BLaER1 treated with 17β-estradiol and CSF1 and Interleukin-3, amounts not matched to agents 10 nM and 100 nM (cell line): ENCODE data around the gene OPCML.

Experiments
- H3K27ac ChIP-seq, 11 experiments: shearing (Covaris generic); formaldehyde crosslinking; 2 replicates each; pipeline ENCODE4 v1.8.1; 2022
- H3K27me3 ChIP-seq, 11 experiments: shearing (Covaris generic); formaldehyde crosslinking; 2 replicates each; pipeline ENCODE4 v1.8.1; 2022
- H3K36me3 ChIP-seq, 11 experiments: shearing (Covaris generic); formaldehyde crosslinking; 2 replicates each; pipeline ENCODE4 v1.8.1; 2022
- H3K4me1 ChIP-seq, 10 experiments: shearing (Covaris generic); formaldehyde crosslinking; 2 replicates each; pipeline ENCODE4 v1.8.1; 2022
- H3K4me2 ChIP-seq, 11 experiments: shearing (Covaris generic); formaldehyde crosslinking; 2 replicates each; pipeline ENCODE4 v1.8.1; 2022
- H3K4me3 ChIP-seq, 10 experiments: shearing (Covaris generic); formaldehyde crosslinking; 2 replicates each; pipeline ENCODE4 v1.8.1; 2022
- H3K9ac ChIP-seq, 11 experiments: shearing (Covaris generic); formaldehyde crosslinking; 2 replicates each; pipeline ENCODE4 v1.8.1; 2022
- H3K9me3 ChIP-seq, 11 experiments: shearing (Covaris generic); formaldehyde crosslinking; replicated peaks in 1 of 11; 2 replicates each; pipeline ENCODE4 v1.8.1; 2022
- H4K20me1 ChIP-seq, 11 experiments: shearing (Covaris generic); formaldehyde crosslinking; 2 replicates each; pipeline ENCODE4 v1.8.1; 2022
- Cebpa-rat ChIP-seq, 11 experiments: shearing (Covaris generic); IDR thresholded peaks; 2 replicates each; pipeline ENCODE4 v1.8.1; 2022

OPCML gene

DNA sequence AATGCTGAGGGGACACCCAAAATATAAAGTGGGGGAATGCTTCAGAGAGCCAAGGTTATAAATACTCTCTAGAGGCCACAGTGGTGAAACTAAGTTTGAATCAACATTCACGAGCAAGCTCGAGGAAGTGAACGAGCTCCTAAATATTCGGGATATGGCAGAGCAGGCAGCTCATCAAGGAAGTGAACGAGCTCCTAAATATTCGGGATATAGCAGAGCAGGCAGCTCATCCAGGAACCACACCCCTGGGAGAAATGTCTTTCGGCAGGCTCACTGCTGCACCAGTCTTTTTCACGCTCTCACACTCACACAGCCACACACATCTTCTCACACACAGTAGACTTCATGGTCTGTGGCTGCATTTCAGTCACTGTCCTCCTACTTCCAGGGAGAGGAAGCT lies 787.5 kb downstream of the OPCML start:
- no peak overlapping the region for H3K9ac ChIP-seq
- no peak overlapping the region for H3K4me2 ChIP-seq
- no peak overlapping the region for H3K27ac ChIP-seq
- H3K4me3 ChIP-seq, result no peak overlapping the region
- H4K20me1 ChIP-seq, result no peaks in the 10 kb centered on the region
- no peak for TF ChIP-seq Cebpa-rat (IDR thresholded peaks at IDR 0.05)
- no peaks in the 10 kb centered on the region for H3K36me3 ChIP-seq
- 0 out of 22 replicates have a peak, but pooled peaks cover 0 to 4% (median 0%) of the 10 kb centered on the region in 11 experiments for H3K9me3 ChIP-seq
- peaks cover 0 to 21% (median 6%) of the 10 kb centered on the region in 10 experiments; a peak in 12 of 20 replicates for H3K4me1 ChIP-seq
- H3K27me3 ChIP-seq, result no peaks in the 10 kb centered on the region

GRCh38 chr11:132743601-132744000 lies 788.7 kb downstream of the OPCML start:
- Histone ChIP-seq H4K20me1 (no peaks in the 10 kb centered on the region), H3K9ac (no peak overlapping the region), H3K36me3 (no peaks in the 10 kb centered on the region), H3K4me1 (peaks cover 0 to 19% (median 6%) of the 10 kb centered on the region in 10 experiments; a peak in 12 of 20 replicates), H3K27me3 (no peaks in the 10 kb centered on the region), H3K9me3 (peaks cover 0 to 14% (median 6%) of the 10 kb centered on the region in 11 experiments; a peak in 6 of 22 replicates), H3K4me3 (no peak overlapping the region), H3K4me2 (no peak overlapping the region), H3K27ac (no peak overlapping the region)
- no peak for TF ChIP-seq Cebpa-rat (IDR thresholded peaks at IDR 0.05)

DNA sequence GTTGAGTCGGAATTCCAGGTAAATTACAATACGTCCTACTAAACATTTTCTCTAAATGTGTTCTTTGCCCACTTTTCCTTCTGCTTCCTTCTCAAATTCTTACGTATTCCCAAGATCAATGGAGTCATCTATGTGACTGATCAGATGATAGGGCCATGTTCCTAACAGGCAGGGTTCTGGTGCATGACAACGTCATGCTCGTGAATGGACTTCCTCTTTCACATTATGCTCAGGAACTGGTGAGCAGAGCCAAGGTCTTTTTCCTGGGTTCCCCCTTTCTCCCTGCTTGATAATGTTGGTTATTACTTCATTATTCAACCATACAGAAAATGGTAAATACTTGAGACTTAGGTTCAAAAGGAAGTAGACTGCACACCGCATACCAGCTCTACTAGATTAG lies 789.4 kb downstream of the OPCML start:
- Histone ChIP-seq H3K27ac (no peak overlapping the region), H3K9ac (no peak overlapping the region), H3K9me3 (peaks cover 0 to 14% (median 6%) of the 10 kb centered on the region in 11 experiments; a peak in 6 of 22 replicates), H3K4me2 (0 out of 22 replicates have a peak overlapping the region, but pooled peaks of 1 of the 11 experiments have one; percentile 1), H4K20me1 (no peaks in the 10 kb centered on the region), H3K36me3 (no peaks in the 10 kb centered on the region), H3K4me3 (no peak overlapping the region), H3K27me3 (no peaks in the 10 kb centered on the region), H3K4me1 (peaks cover 0 to 13% (median 6%) of the 10 kb centered on the region in 10 experiments; a peak in 9 of 20 replicates)
- TF ChIP-seq Cebpa-rat (IDR thresholded peaks at IDR 0.05), result no peak

GRCh38 chr11:132734217-132734616 lies 798.1 kb downstream of the OPCML start:
- H3K4me1 ChIP-seq, result peaks cover 0 to 4% (median 0%) of the 10 kb centered on the region in 10 experiments; a peak in 2 of 20 replicates
- H3K27ac ChIP-seq, result no peak overlapping the region
- H3K4me3 ChIP-seq, result no peak overlapping the region
- H3K36me3 ChIP-seq, result no peaks in the 10 kb centered on the region
- no peak overlapping the region for H3K9ac ChIP-seq
- no peak for TF ChIP-seq Cebpa-rat (IDR thresholded peaks at IDR 0.05)
- H3K9me3 ChIP-seq, result peaks cover 0 to 9% (median 5%) of the 10 kb centered on the region in 11 experiments; a peak in 6 of 22 replicates
- H3K4me2 ChIP-seq, result 0 out of 22 replicates have a peak overlapping the region, but pooled peaks of 1 of the 11 experiments have one; percentile 10
- H3K27me3 ChIP-seq, result no peaks in the 10 kb centered on the region
- no peaks in the 10 kb centered on the region for H4K20me1 ChIP-seq

GRCh38 chr11:132728026-132728425 lies 804.3 kb downstream of the OPCML start:
- peak overlapping the region in 8 of 11 experiments; percentile 41 to 66 (median 56); a peak in 16 of 22 replicates for H3K4me2 ChIP-seq

GRCh38 chr11:132721526-132721925 lies 810.8 kb downstream of the OPCML start:
- Histone ChIP-seq H3K4me3 (no peak overlapping the region), H3K27ac (peak overlapping the region in 2 of 11 experiments; percentile 0 to 2; a peak in 1 of 22 replicates), H3K9ac (no peak overlapping the region), H3K9me3 (peaks cover 20 to 32% (median 28%) of the 10 kb centered on the region in 11 experiments), H3K4me1 (peaks cover 25 to 59% (median 50%) of the 10 kb centered on the region in 10 experiments), H3K4me2 (peak overlapping the region in 10 of 11 experiments; percentile 8 to 93 (median 70); a peak in 19 of 22 replicates), H4K20me1 (no peaks in the 10 kb centered on the region), H3K36me3 (peaks cover 0 to 3% (median 0%) of the 10 kb centered on the region in 11 experiments; a peak in 1 of 22 replicates), H3K27me3 (peaks cover 0 to 22% (median 0%) of the 10 kb centered on the region in 11 experiments; a peak in 4 of 22 replicates)
- TF ChIP-seq Cebpa-rat (IDR thresholded peaks at IDR 0.05), result no peak

More at GRCh38 chr11:132728026-132728425, 804.3 kb downstream of the OPCML start:
- no peaks in the 10 kb centered on the region for H3K27me3 ChIP-seq
- H4K20me1 ChIP-seq, result no peaks in the 10 kb centered on the region
- H3K9me3 ChIP-seq, result peaks cover 20 to 36% (median 30%) of the 10 kb centered on the region in 11 experiments
- H3K27ac ChIP-seq, result peak overlapping the region in 3 of 11 experiments; percentile 7 to 28 (median 24); a peak in 3 of 22 replicates
- no peak for TF ChIP-seq Cebpa-rat (IDR thresholded peaks at IDR 0.05)
- H3K36me3 ChIP-seq, result peaks cover 0 to 3% (median 0%) of the 10 kb centered on the region in 11 experiments; a peak in 1 of 22 replicates
- H3K4me1 ChIP-seq, result peaks cover 0 to 24% (median 18%) of the 10 kb centered on the region in 10 experiments; a peak in 16 of 20 replicates
- H3K4me3 ChIP-seq, result no peak overlapping the region
- no peak overlapping the region; a peak in 1 of 22 replicates for H3K9ac ChIP-seq

GRCh38 chr11:132719684-132720083 lies 812.6 kb downstream of the OPCML start:
- Histone ChIP-seq H3K4me3 (peak overlapping the region in 6 of 10 experiments; percentile 14 to 50 (median 32); a peak in 6 of 20 replicates), H3K27me3 (peaks cover 0 to 22% (median 0%) of the 10 kb centered on the region in 11 experiments; a peak in 4 of 22 replicates), H3K4me2 (peak overlapping the region; percentile 74 to 93 (median 90)), H3K36me3 (no peaks in the 10 kb centered on the region), H3K4me1 (peaks cover 25 to 57% (median 50%) of the 10 kb centered on the region in 10 experiments), H3K27ac (peak overlapping the region in 8 of 11 experiments; percentile 48 to 81 (median 68); a peak in 16 of 22 replicates), H3K9me3 (peaks cover 3 to 14% (median 10%) of the 10 kb centered on the region in 11 experiments; a peak in 20 of 22 replicates), H3K9ac (peak overlapping the region in 9 of 11 experiments; percentile 10 to 76 (median 53); a peak in 15 of 22 replicates), H4K20me1 (no peaks in the 10 kb centered on the region)
- no peak for TF ChIP-seq Cebpa-rat (IDR thresholded peaks at IDR 0.05)

DNA sequence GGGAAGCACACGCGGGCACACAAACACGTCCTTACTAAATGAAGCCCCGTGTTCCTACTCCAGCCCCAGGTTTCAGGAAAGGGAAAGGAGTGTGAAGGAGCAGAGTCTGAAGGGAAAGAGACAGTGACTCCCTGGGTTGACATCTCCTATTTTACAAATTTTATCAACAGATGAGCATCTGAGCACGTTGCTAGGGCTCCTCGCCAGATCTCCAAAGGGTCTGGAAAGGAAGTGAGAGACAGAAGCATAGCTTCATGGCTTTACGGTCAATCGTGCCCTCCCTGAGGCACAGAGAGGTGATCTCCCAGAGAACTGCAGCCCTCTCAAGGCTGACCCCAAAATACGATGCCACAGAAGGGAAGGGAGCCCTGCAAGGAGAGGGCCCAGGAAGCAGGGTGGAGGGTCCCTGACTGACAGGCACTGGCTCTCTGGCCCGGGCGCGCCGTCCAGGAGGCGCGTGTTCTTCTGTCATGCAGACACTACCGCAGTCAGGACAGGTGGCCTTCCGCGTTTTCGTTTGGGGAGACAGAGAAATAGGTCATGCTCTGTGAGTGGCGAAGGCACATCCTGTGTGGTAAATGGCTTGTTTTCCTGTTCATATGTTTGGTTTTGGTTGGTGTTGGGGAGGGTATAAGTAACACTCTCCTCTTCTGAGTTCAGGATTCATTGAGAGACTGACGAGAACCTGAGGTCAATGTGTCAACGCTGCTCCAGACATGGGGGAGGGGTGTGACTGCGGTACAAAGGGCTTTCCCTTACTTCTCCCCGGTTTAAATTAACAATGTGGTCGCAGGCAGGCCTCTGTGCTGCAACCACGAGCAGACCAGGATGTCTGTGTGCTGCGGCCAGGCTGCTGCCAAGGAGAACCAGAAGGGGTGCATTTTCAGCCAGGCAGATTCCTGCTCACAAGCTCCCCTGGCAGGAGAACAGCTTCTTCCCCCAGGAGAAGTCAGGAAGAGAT lies 813.3 kb downstream of the OPCML start:
- peak overlapping the region in 8 of 10 experiments; percentile 13 to 50 (median 32); a peak in 8 of 20 replicates for H3K4me3 ChIP-seq
- H3K36me3 ChIP-seq, result no peaks in the 10 kb centered on the region
- H4K20me1 ChIP-seq, result no peaks in the 10 kb centered on the region
- H3K27ac ChIP-seq, result peak overlapping the region in 9 of 11 experiments; percentile 28 to 81 (median 59); a peak in 17 of 22 replicates
- H3K4me2 ChIP-seq, result peak overlapping the region; percentile 74 to 93 (median 90)
- peaks cover 25 to 57% (median 49%) of the 10 kb centered on the region in 10 experiments for H3K4me1 ChIP-seq
- H3K9ac ChIP-seq, result peak overlapping the region in 10 of 11 experiments; percentile 10 to 76 (median 52); a peak in 16 of 22 replicates
- H3K27me3 ChIP-seq, result peaks cover 0 to 22% (median 0%) of the 10 kb centered on the region in 11 experiments; a peak in 4 of 22 replicates
- TF ChIP-seq Cebpa-rat (IDR thresholded peaks at IDR 0.05), result 0 out of 22 replicates have a peak, but pooled peaks of 3 of the 11 experiments have one; percentile 6 to 28 (median 11)
- peaks cover 0 to 7% (median 3%) of the 10 kb centered on the region in 11 experiments; a peak in 11 of 22 replicates for H3K9me3 ChIP-seq
